D341Med (cell line): ENCODE data around the gene ADGB.
A peak's percentile ranks its signal among the peaks of the same experiment; 100 is the strongest.
"Not testable (repeated sequence)": the region's sequence is repeated elsewhere in the genome, so short reads cannot be mapped to it uniquely, and the experiment has no call there.

Experiments
- DNase-seq: peaks from one replicate; pipeline ENCODE4 v3.0.0; 2012; ENCODE audit warnings: low spot score

ADGB gene

DNA sequence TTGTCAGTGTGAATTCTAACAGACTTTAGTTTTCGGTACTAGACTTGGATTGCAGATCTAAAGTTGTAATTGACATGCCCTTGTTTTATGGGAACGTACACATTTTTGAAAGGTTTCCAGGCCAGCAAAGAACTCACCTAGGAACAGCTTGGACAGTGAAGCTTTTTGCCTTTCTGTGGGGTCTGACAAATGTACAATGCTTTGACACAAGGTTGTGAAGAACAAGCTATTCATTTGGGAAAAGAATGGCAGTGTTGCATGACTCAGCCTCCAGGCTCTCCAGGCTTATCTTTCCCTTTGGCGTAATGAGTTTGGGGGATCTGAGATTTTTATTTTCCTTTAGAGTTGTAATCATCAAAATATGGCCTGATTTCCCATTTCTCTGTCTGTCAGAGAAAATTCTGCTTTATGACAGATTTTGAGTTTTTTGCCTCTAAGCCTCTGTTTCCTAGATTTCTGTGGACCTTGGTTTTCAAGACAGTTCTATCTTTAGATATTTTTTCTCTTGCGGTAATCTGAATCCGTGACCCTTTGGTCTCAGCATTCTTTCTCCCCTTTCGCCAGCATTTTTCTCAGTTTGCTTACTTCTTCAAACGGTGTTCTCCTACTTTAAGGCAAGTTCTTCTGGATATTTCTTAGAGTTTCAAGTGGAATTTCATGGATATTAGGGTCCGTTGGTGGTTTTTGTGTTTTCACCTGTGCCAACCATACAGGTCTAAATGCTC, 221.0 kb downstream of the ADGB start:
- DNase-seq, result no peak

- no peak for DNase-seq
Observed at GRCh38 chr6:146827216-146827928, 228.6 kb downstream of the ADGB start.

DNA sequence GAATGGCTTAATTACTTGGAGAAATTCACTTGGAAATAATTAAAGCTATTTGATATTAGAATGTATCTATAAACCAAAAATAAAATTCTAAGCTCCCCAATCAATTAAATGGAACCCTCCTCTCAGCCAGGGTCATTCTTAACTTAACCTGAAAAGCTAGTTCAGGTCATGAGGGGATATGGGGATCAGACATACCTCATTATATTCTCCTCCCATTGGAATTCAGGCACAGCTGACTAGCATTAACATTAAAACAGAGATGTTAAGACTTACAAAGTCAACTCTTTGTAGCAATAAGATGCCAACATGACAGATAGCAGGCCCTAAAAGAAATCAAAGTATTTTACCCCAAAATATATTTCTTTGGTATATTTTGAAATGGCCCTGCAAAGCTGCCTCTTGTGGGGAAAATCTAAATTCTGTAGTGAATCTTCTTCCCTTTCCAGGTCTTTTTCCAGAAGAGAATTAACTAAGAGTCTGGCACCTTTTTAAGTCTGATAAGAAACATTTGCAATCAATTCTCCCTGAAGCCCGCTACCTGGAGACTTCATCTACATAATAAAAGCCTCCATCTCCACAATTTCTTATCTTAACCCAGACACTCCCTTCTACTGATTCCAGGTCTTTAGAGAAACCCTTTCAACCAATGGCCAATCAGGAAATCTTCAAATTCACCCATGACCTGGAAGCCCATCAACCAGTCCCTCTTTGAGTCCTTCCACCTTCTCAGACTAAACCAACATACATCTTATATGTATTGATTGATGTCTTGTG, 231.2 kb downstream of the ADGB start:
- DNase-seq, result no peak

DNA sequence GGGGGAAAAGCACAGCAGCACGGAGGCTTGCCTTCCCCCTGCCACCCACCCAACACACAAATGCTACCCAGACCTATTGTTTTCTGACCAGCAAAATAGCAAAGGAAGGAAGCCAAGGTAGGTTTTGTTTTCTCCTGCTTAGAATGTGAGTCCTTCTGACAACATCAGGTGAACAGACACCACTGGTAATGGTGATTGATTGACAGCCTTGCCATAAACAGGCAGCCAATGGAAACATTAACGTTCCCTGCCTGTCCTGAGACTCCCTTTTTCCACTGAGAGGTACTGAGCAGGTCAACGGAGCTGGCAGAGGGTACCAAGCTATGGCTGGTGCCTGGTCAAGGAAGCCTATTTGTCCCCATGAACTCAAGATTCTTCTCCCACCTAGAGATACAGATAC, 234.4 kb downstream of the ADGB start:
- DNase-seq, result no peak

- no peak for DNase-seq
Observed at GRCh38 chr6:146840216-146840615, 241.4 kb downstream of the ADGB start.

- no peak for DNase-seq
Observed at GRCh38 chr6:146840641-146841040, 241.9 kb downstream of the ADGB start.

DNA sequence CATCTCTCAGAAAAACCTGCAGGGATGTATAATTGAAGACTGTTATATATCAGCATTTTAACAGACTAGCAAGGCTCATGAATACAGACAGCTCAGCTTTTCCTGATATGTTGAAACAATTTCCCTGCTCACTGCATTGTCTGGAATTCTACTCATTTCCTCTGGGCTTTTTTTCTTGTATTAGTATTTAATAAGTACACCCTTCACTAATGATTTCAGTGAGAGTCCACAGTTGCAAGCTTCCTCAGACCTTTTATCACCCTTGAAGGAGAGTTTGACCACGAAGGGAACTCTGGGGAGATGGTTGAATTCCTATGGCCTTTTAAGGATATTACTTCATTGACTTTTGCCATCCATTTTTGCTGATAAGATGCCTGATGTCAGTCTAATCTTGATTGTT, 248.7 kb downstream of the ADGB start:
- DNase-seq, result no peak

DNA sequence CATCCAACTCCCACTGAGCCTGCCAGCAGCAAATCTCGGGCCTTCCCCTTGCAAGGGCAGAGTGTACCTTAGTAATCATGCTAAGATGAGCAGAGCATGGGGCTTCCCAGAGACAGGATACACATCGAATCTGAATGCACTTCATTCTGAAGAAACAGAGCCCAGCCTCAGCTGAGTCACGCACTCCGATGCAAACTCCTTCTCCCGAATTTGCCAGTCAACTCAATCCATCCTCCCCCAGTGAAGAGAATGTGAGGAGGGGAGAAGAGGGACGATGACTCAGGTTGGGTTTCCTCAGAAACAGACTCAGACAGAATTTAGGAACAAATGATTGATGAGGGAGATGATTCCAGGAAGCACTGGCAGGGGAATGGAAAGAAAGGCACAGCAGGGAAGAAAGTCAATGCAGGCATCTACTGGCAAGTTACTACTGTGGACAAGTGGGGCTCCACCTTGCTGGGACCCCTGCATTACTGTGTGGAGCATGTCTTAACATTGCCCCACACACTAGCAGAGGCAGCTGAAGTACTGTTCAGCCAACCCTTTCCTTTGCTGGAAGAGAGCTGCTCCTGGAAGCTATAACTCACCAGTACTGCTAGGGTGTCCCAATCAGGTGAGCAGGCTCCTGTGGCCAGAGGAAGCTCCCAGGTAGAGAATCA, 251.6 kb downstream of the ADGB start:
- no peak for DNase-seq

GRCh38 chr6:146850981-146851380, 252.2 kb downstream of the ADGB start:
- DNase-seq, result no peak

- no peak for DNase-seq
Observed at GRCh38 chr6:146851837-146852236, 253.1 kb downstream of the ADGB start.

- DNase-seq, result not testable (repeated sequence)
Observed at GRCh38 chr6:146854521-146855255, 255.9 kb downstream of the ADGB start.

GRCh38 chr6:146855889-146856288, 257.1 kb downstream of the ADGB start:
- no peak for DNase-seq

- no peak for DNase-seq
Observed at GRCh38 chr6:146856296-146856695, 257.5 kb downstream of the ADGB start.

DNA sequence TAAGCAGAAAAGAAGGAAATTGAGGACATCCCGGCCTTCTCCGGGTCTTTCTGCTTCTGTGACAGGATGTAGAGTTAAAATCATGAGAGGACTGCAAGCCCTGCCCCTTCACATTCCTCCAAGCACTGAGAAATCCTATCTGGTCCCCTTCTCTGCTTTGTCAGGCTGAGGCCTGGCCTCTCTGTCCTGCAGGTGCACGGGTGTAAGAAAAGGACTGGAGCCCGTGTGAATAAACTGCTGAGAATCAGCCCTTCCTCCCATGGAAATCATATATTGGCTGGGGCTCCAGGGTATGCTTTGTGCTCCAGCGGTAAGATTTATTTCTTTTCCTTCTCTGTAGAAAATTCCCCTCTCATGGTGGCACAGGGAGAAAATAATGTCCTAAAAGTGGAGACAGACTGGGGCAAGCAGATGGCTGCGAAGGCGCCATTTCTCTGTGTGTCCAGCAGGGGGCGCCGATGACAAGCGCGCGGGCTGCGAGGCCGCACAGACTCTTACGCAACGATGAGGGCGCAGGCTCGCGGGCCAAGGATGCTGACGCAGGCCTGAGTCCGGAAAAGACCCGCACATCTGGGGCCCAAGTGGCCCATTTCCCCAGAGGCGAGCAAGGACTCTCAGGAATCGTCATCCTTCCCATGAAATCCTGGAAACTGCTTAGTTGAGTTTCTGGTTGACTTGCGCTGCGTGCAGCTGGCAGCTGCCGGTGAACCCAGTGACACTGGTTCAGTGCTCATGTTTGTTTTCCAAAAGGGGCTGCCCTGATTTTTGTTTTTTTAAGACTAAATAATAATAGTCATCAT, 258.6 kb downstream of the ADGB start:
- peak; percentile 90 for DNase-seq

DNA sequence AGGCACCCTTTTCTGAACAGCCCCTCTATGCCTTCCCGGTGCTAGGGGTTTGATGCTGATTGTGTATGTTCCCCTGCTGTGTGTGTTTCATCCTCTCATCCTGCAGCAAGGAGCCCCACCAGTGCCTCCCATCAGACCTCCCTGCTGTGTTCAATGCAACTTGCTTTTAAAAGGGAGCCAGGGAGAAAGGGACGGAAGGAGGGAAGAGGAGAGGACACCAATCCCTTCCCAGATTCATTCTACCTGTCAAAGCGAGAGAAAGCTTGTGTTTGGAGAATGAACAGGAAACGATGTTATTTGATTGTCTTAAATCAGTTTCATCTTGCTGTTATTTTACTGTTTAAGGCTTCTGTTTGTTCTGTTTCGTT, 259.2 kb downstream of the ADGB start:
- DNase-seq, result peak; percentile 37

GRCh38 chr6:146859206-146859605, 260.4 kb downstream of the ADGB start:
- DNase-seq, result no peak

DNA sequence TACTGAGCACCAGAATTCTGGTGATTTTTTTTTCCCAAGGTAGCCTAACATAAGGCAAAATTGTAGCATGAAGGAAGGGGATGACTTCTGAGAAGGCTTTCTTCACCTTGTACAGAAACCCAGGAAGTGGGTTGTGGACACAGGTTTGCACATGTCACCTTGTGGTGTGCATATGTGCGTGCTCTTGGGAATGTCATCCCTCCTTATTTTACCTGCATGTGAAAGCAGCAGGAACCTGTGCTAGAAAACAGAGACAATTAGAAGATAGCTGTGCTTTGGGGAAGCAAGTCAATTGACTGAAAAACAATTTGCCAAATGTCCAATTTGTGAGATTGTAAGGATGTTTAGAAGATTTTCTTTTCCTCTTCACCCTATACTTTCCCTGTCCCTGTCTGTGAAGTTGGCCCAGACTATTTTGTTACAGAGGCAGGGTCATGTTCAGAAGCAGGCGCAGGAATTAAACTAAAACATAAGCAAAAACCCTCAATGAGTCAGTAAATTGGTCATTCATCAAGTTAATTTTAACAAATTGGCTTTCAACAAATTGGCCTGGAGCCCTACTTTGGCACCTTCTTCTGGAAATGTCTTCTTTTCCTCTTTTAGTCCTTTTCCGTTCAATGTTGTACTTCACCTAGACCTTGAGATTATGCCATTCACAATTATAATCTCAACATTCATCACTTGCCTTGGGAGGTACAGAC, 261.2 kb downstream of the ADGB start:
- DNase-seq, result no peak

DNA sequence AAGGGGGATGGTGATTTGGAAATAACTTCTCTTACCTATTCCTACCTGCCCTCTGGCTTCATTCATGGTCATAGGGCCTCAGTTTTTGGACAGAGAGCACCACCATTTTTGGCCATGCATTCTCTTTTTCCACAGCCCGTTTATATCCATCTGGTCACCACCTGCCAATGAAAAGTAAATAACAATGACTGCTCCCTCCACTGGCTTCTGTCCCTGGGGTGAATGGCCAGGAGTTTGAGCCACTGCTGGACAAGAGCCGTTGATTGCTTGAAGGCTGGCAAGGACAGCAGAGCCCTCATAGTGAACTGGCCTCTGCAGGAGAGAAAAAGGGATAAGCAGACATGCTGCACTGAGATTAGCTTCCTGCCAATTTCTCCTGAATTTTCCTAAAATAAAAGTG, 261.8 kb downstream of the ADGB start:
- DNase-seq, result no peak

GRCh38 chr6:146861029-146861563, 262.3 kb downstream of the ADGB start:
- DNase-seq, result no peak

DNA sequence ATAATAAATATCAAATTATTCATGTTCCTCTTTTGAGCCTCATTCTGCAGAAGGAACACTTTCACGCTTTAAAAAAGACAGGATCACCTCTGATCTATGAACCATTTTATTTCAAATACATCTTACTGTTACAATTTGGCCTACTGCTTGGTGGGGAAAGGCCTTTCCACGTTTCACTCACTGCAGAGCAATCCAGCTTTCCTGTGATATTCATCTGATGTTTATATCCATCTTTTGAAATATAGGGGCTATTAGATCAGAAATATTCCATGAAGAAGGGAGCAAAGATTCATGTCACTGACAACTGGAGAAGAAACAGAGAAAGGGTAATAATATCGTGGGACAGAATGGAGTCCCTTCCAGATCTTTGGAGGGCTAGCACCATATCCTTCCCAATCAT, 262.9 kb downstream of the ADGB start:
- no peak for DNase-seq
